IPS DF 19.7 (cell line): Measurements from ENCODE around the gene BAIAP3.

Experiments
- DNase-seq: peaks from one replicate; pipeline ENCODE4 v3.0.0-alpha.2; 2013; ENCODE audit warnings: low read depth, low spot score

The BAIAP3 gene

DNA sequence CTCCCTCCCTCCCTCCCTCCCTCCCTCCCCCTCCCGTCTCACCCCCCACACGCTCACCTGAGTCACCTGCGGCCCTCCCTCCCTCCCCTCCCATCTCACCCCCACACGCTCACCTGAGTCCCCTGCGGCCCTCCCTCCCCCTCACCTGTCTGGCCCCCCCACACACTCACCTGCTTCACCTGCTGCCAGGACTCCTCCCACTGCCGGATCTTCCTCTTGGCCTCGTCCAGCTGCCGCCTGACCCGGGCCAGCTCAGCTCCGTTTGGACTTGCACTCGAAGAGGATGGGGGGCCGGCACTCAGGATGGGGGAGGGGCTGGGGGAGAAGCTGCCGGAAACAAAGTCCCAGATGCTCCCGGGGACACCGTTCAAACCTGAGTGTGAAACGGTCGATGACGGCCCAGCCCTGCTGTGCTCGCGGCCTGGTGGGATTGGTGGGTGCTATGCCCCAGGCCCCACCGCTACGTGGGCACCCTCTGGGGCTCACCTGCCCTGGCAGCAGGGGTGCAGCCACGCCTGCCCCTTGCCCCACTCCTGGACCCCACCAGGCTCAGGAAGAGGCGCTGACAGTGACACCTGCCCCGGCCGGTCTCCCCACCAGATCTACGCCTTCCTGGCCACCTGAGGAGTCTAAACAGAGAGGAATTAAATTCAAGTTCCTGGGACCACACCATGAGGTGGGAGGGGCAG, 34.2 kb downstream of the BAIAP3 start:
- no peak for DNase-seq

DNA sequence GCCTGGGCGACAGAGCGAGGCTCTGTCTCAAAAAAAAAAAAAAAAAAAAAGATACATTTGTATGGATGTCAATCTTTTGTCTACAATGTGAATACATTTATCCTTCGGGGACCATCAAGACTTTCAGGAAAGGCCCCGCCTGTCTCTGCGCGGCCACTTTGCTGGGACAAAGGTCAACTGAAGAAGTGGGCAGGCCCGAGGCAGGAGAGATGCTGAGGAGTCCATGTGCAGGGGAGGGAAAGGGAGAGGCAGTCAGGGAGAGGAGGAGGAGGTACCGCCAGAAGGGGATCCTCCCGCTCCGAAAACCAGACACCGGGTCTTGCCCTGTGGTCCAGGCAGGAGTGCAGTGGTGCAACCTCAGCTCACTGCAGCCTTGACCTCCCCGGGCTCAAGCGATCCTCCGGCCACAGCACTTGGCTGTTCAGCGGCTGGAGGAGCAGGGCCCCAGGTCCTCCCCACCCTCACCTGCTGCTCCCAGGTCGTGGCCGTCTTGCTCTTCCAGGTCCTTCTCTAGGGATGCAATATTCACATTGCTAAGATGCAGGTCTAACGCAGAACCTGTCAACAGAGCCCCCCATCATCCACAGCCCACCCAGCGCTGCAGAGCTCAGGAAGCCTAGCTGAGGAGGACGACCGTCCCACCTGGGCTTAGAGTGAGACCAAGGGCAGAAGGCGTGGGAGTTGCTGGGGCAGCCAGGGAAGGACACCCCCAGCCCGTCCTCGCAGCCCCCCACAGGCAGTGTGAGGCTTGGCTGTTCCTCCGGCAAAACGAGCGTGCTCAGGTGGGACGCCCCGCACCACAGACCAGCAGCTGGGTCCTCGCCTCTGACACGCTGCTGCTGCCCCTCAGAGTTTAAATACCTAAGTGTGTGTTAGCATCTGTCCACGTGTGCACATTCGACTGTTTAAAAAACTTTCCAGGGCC, 37.9 kb downstream of the BAIAP3 start:
- no peak for DNase-seq

DNA sequence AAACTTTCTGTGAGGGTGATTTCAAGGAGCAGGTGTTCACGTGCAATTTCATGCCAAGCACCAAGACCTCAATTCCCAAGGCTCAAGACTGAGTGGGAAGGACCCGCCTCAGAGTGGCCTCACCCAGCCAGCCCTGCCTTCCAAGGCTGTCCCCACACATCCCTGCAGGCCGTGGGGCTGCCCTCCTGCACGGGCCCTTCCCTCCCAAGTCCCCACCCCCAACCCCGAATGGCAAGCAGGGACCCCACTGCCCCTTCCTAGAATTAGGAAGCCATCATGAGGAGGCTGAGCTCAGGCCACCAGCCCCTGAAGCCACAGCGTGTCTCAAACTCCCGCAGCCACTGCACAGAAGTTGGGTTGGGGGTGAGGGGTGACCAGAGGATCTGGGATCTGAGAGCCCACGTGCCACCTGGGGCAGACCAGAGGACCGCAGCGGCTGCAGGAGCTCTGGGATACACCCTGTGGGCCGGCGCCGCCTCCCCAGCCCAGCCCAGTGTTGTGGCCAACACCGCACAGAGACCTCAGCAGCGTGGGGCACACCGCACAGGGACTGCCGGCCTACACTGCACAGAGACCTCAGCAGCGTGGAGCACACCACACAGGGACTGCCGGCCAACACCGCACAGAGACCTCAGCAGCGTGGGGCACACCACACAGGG, 39.0 kb downstream of the BAIAP3 start:
- DNase-seq, result no peak

DNA sequence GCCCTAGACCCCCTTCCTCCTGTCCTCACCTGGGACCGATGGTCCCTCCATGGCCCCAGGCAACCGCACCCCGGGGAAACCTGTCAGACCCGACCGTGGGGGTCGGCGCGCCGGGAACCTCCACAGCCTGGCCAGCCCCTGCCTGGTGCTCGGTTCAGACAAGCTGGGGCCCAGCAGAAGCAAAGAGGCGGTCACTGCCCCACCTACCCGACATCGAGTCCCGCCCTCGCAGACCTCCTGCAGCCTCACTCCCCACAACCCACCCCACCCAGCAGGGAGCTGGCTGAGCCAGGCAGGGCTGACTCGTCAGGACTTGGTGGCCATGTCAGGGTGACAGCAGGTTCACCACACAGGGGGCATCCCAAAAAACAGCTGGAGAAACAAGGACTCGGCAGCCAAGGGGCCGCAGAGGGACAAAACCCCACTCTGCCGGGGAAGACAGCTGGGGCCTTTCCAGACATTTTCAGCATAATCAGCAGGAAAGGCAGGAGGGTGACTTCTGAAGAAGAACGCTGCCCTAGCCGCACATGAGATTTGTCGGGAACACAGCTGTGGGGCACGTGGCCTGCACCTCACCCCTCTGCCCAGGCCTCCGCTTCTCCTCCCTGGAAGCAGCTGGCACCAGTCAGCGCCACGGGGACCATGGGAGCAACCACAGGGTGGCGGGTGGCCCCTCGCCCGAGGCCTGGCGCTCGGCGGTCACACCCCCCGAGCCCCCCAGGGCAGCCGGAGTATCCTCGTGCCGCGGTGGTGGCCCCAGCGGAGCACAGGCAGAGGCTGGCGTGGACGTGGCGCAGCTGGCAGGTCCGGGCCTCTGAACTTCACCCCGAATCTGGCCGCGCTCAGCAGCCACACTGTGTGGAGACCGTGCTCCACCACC, 41.2 kb downstream of the BAIAP3 start:
- DNase-seq, result no peak

DNA sequence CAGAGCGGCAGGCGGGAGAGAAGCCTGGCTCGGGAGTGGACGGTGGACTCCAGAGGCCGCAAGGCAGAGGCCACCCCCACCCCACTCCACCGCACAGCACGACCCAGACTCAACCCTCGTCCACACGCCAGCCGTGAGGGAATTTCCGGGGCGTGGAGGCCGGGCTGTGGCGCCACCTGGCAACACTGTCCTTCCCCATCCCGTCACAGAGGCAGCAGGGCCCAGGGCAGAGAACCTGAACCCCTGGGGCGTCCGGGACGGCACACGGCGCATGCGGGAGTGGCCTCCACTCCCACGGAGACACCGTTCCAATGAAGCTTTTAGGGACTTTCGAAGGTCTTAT, 41.8 kb downstream of the BAIAP3 start:
- no peak for DNase-seq

DNA sequence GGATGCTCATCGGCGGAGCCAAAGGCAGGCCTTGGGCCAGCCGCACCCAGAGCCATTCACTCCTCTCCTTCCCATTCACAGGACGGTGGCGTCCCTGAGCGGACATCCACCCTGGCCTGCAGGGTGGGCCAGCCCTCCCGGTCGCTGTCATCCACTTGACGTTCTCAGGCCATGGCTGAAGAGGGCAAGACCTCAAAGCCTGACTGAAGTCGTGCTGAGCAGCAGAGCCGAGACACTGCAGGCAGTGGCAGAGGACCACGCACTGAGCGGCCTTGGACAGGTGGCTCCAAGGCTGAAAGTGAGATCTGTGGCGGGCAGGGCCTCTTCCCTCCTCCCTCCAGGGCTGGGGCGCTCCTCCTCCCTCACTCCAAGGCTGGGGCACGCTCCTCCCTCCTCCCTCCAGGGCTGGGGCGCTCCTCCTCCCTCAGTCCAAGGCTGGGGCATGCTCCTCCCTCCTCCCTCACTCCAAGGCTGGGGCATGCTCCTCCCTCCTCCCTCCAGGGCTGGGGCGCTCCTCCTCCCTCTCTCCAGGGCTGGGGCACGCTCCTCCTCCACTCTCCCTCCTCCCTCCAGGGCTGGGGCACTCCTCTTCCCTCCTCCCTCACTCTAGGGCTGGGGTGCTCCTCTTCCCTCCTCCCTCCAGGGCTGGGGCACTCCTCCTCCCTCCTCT, 42.4 kb downstream of the BAIAP3 start:
- DNase-seq, result no peak

DNA sequence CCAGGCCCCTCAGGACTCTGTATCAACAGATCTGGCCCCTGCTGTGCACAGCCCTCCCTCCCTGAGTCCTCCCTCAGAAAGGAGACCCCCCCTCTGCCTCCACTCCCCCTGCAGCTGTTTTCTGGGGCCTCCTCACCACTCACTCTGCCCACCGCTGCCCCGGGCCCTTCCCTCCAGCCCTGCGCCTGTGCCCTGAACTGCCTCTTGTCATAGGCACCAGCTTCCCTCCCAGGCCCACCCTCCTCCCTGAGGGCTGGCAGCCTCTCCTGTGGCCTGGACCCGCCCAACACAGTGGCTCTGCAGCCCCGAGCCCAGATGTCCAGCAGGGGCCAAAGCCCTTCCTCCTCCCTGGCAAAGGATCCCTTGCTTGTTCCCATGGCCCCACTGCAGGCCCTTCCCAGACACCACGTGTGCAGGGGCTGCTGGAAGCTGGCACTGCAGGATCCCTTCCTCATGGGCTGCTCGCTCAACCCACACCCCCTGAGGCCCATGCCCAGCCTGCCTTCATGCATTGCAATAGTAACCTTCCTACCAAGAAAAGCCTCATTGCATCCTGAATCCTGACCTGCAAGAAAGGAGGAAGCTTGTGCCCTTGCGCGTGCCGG, 44.1 kb downstream of the BAIAP3 start:
- no peak for DNase-seq

DNA sequence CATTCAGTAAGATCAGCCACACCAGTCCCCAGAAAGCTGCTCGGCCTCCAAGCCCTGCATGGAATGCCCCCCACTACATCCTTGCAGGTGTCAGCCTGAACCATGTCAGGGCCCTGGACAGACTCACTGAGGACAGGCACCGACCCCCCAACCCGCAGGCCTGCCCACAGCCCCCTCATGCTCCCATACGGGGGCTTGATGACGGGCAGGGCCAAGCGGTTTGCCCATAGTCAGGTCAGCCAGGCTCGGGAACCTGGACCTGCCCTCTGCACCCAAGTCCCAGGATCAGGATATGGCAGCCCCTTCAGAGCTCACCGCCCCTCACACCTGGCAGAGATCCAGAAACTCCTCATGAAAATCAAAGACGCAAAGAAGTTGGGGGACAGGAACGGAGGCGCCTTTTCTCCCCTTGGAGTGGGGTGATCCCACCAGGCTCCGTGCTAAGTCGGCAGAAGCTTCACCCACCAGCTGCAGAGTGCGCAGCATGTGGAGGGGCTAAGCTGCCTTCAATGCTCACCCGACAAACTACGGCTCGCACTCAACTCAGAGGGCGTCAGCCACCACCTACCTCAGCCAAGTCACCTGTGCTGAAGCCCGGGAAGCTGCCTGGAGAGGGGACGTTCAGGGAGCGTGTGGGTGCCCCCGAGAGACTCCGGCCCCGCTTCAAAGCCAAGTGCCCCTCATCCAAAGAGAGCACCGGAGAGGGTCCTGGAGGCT, 44.8 kb downstream of the BAIAP3 start:
- no peak for DNase-seq

DNA sequence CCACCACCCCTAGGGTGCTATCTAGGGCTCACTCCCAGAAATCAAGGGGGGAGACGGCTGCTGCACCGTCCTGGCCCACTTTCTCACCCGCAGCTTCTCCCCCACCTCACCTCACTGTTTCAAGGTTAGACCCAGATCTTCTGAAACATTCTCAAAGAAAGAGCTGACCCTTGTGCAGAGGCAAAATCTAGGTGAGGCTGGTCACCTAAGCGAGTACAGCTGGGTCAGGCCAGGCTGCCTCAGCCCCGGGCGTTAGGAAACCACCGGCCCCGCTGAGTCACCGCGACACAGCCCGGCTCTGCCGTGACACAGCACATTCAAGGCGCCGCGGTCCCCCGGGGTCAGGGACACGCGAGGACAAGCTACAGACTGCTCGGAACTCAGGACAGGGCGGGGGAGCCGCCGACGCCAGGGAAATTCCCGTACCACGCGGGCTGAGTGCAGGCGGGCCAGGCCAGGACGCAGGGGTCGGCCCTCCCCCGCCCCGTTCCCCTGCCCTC, 45.4 kb downstream of the BAIAP3 start:
- DNase-seq, result no peak

DNA sequence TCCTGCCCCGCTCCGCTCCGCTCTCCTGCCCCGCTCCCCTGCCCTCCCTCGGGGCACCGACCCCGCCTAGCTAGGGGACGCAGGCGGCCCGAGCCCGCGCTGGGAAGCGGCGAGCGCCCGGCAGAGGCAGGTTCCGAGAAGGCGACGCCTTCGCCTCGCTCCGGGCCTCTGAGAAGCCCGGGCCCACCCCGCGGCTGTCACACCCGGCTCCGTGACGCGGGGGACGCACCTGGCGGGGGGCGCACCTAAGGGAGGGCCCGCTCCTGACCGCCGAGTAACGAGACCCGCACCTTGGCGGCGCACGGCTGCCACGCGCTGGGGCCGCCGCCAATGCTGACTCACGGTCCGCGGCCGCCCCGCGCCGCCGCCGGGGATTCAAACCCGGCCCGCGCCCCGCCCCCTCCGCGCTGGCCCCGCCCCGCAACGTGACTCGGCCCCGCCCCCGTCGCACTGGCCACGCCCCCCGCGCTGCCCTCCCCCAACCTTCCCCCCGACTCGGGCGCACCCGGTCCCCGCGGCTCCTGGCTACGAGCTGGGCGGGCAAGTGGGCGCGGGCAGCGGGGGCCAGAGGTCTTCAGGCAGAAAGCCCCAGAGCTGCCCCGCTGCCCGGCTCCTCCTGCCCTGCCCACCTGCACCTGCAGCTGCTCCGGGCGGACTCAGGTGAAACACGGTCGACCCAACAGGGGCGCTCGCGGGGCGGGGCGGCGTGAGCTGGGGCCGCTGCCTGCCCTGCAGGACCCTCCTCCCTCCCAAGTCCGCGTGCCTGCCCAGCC, 46.0 kb downstream of the BAIAP3 start:
- DNase-seq, result no peak

DNA sequence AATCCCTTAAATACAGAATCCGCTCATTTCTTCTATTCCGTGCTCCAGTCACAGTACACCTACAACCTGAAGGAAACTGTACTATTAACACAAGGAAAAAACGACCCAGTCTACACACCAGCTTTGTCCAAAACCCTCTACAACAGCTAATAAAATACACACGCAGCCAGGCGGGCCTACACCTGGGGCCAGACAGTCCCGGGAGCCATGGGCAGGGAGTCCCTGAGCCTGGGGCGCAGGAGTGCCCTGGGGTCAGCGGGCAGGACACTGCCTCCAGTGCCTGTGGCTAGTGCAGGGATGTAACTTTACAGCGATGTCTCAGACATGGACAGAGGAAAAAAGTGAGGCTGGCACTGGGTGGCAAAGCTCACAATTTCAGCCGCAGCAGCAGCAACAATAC, 46.8 kb downstream of the BAIAP3 start:
- DNase-seq, result no peak

DNA sequence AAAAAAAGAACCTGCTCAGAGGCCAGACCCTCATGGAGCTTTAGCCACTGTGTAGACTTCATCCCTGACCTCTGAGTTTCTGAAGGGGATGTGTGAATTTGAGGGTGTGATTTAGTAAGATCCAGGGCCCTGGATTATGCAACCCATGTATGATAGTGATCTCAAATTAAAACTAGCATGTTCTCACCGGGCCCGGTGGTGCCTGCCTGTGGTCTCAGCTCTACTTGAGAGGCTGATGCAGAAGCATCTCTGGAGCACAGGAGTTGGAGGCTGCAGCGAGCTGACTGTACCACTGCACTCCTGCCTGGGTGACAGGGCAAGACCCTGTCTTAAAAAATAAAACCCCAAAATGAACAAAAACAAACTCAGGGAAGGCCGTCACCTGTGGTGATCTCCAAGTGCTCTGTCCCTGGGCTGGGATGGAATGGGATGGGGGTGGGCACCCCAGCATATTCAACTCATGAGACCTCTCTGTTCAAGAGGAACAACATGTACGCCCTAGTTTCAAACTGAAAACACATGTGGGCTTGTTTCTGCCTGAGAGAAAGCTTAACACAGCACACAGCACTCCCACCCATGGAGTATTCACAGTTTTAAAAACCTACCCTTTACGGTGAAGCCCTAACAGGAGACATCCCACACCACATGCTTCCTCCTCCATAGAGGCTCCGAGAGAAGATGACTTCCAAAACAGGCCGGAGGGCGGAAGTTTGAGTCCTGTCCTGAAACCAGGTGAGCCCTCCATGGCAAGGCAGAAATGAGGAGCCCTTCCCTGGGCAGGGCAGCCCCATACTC, 48.4 kb downstream of the BAIAP3 start:
- DNase-seq, result no peak

DNA sequence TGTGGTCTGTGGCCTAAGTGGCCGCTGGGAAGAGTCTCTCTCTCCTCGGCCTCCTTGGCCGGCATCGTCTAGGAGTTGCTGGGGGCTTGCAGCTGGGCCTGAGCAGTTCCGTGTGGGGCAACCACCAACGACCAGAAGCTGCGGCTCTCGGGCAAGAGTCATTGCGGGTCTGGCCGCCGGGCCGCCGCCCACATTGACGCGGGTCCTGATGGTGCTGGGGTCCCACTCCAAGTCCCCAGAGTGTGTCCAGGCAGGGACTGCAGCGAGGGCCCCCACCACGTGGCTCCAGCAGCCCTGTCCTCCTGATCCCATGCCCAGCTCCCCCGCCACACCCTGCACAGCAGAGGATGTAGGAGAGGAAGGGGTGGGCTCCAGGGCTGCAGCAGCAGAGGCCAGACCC, 50.1 kb downstream of the BAIAP3 start:
- DNase-seq, result no peak

DNA sequence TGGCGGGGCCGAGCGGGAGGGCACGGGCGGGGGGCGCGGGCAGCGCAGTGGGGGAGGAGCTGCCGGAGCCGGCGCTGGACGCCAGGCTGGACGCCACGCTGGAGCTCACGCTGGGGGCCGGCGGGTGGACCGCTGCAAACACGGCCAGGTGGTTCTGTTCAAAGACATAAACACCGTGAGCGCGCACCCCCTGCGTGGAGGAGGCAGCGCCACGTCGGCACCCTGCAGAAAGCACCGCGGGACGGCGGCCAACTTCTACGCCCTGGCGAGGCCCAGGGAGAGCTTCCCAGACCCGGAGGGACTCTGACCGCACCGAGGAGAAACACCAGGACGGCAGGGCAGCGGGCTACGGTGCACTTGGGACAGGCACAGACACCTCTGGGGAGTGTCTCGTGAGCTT, 51.8 kb downstream of the BAIAP3 start:
- DNase-seq, result no peak

DNA sequence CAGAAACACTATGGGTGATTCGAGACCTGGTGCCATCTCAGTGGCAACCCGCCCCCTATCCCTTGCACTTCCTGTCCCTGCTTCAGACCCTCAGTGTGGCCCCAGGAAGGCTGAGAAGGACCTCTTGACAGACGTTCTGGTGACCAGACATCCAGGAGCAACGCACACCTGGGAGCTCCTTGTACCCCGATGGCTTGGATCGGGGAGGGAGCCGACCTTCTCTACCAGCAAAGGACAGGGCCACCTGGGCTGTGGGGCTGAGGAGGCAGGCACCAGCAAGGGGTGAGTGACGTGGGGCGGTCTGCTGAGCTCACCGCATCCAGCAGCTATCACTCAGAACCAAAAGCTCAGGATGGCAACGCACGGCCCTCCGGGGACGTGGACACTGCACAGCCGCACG, 53.9 kb downstream of the BAIAP3 start:
- no peak for DNase-seq

DNA sequence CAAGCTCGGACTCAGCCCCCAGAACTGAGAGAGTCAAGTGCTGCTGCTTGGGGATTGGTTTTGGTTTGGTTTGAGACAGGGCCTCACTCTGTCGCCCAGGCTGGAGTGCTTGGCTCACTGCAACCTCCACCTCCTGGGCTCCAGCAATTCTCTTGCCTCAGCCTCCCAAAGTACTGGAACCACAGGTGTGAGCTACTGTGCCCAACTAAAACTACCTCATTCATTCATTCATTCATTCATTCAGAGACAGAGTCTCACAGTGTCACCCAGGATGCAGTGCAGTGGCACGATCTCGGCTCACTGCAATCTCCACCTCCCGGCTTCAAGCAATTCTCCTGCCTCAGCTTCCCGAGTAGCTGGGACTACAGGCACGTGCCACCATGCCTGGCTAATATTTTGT, 56.3 kb downstream of the BAIAP3 start:
- DNase-seq, result no peak

DNA sequence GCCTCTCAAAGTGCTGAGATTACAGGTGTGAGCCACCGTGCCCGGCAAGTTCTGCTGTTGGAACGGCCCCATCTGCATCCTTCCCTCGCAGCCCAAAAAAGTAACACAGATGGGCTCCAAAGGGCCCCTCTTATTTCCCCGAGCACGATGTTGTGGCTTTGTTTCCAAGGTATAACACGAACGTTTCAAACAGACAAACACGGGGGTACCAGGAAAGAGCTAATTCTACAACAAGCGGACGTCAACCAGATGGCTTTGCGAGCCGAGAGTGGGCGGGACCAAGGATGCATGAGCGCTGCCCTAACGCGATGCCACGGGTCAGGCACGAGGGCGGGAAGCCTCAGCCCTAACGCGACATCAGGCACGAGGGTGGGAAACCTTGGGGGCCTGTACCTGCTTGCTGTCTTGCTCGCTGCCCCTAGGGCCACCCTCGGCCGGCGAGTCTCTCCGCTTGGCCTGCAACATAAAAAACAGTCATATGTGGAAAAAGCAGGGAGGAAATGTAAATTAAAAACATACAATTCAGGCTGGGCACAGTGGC, 56.9 kb downstream of the BAIAP3 start:
- DNase-seq, result no peak

DNA sequence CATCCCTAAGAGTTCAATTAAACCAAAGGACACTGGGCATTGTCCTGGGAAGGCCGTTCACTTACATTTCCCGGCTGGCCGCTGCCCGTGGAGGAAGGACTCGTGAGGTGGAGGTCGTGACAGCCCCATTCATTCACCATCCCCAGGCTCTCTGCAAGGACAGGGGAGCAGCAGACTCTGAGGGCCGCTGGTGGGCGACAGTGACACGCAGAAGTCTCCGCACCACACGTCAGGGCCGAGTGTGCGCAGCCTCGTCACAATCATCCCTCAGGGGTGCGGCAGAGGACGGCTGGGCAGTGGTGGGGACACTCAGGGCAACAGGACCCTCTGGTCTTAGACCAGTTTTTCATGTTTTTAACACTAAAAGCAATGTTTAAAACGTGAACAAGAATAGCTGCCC, 59.4 kb downstream of the BAIAP3 start:
- no peak for DNase-seq
